ENCODE measurements around the gene TIFAB. TPM values are rescaled to one million over a fixed set of nuclear protein-coding genes. Genes with fewer than 3 reads are reported as not detected.

The TIFAB gene
- total and polyA plus RNA-seq, 8 donors = 0.12 to 0.21 TPM; not detected in 6

GRCh38 chr5:135456238-135457099 is 4.3 kb upstream of the TIFAB start:
- Histone ChIP-seq H3K9me3 (no peaks in the 10 kb centered on the region), H3K4me3 (no peak overlapping the region), H3K27ac (no peak overlapping the region), H3K4me1 (no peaks in the 10 kb centered on the region), H3K36me3 (no peaks in the 10 kb centered on the region), H3K27me3 (no peaks in the 10 kb centered on the region)
- TF ChIP-seq CTCF (IDR thresholded peaks at IDR 0.05) = no peak
- FAIRE-seq (no peak), ATAC-seq (peak in 3 of 4 donors; percentile 45 to 79 (median 78)), DNase-seq (peak in 3 of 6 donors; percentile 17 to 60 (median 27))
- intact Hi-C loops (cut with DNase I) = no loop called here
- WGBS, 2 donors = 61 to 73% methylated on average over 12 of the region's 12 CpGs

DNA sequence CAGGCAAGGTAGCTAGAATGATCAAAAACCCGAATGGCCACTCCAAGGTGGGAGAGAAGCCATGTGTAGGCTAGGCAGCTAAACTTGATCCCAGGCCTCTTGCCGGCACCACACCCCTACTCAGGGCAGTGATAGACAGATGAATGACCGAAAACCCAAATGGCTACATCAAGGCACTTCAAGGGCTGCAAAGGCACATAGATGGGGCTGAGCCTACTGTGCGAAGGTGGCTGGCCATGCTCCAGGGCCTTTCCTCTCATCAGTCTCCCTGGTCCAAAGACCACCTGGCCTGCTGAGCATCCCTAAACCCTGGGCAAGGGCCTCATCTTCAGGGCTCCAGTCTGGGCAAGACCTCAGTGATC is 3.7 kb upstream of the TIFAB start:
- Histone ChIP-seq H3K27ac (no peak overlapping the region), H3K27me3 (no peaks in the 10 kb centered on the region), H3K4me3 (no peak overlapping the region), H3K4me1 (no peaks in the 10 kb centered on the region), H3K9me3 (no peaks in the 10 kb centered on the region), H3K36me3 (no peaks in the 10 kb centered on the region)
- TF ChIP-seq CTCF (IDR thresholded peaks at IDR 0.05) = no peak
- no peak for FAIRE-seq
- intact Hi-C loops (cut with DNase I) = no loop called here
- ATAC-seq = no peak
- DNase-seq = peak in 1 of 6 donors; percentile 19
- 88% methylated on average over 4 of the region's 4 CpGs for WGBS, 2 donors

DNA sequence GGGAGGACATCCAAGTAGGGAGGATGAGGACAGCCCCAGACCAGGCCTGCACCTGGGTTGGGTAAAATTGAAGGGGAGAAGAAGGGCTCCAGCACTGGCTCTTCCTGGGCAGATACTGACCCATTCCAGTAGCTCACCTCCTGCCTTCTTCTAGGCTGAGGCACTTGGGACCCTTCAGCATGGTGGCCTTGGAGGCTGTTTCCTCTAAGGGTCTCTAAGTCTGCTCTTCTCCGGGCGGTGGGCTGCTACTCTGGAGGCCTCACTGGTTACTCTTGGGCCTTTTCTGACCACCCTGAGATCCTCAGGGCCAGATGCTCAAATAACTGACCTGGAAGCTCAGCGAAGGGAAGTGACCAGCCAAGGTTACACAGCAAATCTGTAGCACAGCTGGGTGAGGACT is 2.8 kb upstream of the TIFAB start:
- Histone ChIP-seq H3K4me1 (no peaks in the 10 kb centered on the region), H3K27me3 (no peaks in the 10 kb centered on the region), H3K4me3 (no peak overlapping the region), H3K36me3 (no peaks in the 10 kb centered on the region), H3K27ac (no peak overlapping the region), H3K9me3 (no peaks in the 10 kb centered on the region)
- intact Hi-C loops (cut with DNase I) = no loop called here
- ATAC-seq = no peak
- DNase-seq = peak in 1 of 6 donors; percentile 24
- WGBS, 2 donors = 91% methylated on average over 3 of the region's 3 CpGs
- no peak for TF ChIP-seq CTCF (IDR thresholded peaks at IDR 0.05)
- no peak for FAIRE-seq

DNA sequence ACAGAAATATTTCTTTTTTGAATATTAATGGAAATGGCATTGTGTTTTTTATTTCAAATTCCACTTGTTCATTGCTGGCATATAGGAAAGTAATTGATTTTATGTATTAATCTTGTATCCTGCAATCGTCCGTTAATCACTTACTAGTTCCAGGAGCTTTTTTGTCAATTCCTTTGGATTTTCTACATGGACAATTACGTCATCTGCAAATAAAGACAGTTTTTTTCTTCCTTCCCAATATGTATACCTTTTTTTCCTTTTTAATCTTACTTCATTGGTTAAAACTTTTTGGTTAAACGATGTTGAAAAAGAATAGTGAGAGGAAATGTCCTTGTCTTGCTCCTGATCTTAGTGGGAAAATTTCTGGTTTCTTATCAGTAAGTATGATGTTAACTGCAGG is 1.5 kb upstream of the TIFAB start:
- no peaks in the 10 kb centered on the region for H3K27me3 ChIP-seq
- WGBS, 2 donors = 54 to 69% methylated on average over 4 of the region's 4 CpGs
- no peak overlapping the region for H3K27ac ChIP-seq
- ATAC-seq (no peak), FAIRE-seq (no peak), DNase-seq (no peak)
- no peaks in the 10 kb centered on the region for H3K9me3 ChIP-seq
- no peak for TF ChIP-seq CTCF (IDR thresholded peaks at IDR 0.05)
- intact Hi-C loops (cut with DNase I) = no loop called here
- H3K4me3 ChIP-seq = no peak overlapping the region
- no peaks in the 10 kb centered on the region for H3K4me1 ChIP-seq
- no peaks in the 10 kb centered on the region for H3K36me3 ChIP-seq
